Activated T-helper 9 cell treated with anti-CD3 and anti-CD28 coated beads, Interleukin-2, amount 50 U/mL, for 16 hours (primary cell): Measurements from ENCODE around the gene KRTAP10-12.
"Not testable (repeated sequence)": the region's sequence is repeated elsewhere in the genome, so short reads cannot be mapped to it uniquely, and the experiment has no call there.

Source experiments
- DNase-seq: peaks from one replicate; pipeline ENCODE4 v3.0.0-alpha.2; 2020; ENCODE audit warnings: low read depth

KRTAP10-12 gene, protein sequence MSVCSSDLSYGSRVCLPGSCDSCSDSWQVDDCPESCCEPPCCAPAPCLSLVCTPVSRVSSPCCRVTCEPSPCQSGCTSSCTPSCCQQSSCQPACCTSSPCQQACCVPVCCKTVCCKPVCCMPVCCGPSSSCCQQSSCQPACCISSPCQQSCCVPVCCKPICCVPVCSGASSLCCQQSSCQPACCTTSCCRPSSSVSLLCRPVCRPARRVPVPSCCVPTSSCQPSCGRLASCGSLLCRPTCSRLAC

DNA sequence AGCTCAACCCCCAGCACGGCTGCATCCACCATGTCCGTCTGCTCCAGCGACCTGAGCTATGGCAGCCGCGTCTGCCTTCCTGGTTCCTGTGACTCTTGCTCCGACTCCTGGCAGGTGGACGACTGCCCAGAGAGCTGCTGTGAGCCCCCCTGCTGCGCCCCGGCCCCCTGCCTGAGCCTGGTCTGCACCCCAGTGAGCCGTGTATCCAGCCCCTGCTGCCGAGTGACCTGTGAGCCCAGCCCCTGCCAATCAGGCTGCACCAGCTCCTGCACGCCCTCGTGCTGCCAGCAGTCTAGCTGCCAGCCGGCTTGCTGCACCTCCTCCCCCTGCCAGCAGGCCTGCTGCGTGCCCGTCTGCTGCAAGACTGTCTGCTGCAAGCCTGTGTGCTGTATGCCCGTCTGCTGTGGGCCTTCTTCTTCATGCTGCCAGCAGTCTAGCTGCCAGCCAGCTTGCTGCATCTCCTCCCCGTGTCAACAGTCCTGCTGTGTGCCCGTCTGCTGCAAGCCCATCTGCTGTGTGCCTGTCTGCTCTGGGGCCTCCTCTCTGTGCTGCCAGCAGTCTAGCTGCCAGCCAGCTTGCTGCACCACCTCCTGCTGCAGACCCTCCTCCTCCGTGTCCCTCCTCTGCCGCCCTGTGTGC is at the start of gene KRTAP10-12:
Gene KRTAP10-12 (plus strand): TSS at position 1 of the 639 bp plus-strand sequence. CDS start 30 bp downstream, at position 31.
- not testable (repeated sequence) for DNase-seq

DNA sequence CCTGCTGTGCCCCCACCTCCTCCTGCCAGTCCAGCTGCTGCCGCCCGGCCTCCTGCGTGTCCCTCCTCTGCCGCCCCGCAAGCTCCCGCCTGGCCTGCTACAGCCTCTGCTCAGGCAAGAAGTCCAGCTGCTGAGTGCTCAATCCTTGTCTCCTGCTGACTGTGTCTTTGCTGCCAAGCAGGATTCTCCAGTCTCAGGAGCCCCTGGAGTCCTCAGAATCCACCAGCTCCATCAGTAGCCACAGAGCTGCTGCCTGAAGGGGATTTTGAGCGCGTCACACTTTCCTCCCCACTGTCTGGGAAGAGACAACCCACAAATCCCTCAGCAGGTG is 49.8 kb upstream of the KRTAP10-12 start:
- no peak for DNase-seq

DNA sequence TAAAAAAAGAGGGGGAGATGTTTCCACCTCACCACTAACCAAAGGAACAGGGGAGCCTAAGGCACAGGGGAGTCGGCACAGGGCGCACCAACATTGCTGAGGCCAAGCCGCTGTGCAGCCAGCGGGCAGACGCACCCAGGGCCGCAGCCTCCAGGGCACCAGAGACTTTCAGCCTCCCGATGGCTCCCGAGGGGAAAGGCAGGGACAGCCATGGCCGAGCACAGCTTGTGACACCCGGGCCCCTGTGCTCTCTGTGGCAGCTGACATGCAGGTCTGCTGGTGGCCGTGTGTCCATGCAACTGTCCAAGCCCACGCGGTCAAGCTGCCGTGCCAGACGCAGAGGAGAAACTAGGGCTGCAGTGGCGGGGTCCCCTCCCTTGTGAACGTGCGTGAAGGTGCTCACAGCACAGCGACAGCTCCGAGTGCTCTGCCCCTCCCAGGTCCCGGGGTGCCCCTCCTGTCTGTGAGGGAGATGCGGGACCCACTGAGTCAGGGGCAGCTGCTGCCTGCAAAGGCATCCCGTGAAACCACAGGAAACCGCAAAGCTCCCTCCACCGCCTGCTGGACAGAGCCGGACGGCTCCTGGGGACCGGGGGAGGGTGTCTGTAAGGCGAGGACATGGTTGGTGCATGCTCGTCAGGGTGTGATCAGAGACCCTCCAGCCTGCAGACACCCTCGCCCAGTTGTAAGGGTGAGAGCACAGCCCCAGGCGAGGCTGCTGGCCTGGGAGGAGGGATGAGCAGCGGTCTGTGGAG is 48.2 kb upstream of the KRTAP10-12 start:
- no peak for DNase-seq

DNA sequence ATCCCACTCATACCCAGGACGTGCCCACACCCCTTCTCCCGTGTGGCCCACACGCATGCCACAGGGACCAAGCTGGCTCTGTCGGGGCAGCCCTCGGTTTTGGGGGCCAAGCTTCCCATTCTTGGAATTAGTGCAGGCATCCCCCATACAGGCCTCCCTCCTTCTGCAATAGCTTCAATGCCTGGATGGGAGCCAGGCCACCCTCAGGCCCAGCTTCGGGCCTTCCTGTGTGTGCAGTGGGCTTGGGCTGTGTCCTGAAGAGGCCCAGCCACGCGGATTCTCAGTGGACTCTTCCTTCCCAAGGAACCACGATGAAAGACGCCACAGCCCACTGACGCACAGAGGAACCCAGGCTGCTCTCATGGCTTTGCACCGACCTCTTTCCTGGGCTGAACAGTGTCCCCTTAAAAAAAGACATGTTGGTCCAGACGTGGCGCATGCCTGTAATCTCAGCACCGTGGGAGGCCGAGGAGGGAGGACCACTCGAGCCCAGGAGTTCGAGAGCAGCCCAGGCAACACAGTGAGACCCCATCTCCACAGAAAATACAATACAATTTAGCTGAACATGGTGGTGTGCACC is 47.4 kb upstream of the KRTAP10-12 start:
- DNase-seq = no peak

DNA sequence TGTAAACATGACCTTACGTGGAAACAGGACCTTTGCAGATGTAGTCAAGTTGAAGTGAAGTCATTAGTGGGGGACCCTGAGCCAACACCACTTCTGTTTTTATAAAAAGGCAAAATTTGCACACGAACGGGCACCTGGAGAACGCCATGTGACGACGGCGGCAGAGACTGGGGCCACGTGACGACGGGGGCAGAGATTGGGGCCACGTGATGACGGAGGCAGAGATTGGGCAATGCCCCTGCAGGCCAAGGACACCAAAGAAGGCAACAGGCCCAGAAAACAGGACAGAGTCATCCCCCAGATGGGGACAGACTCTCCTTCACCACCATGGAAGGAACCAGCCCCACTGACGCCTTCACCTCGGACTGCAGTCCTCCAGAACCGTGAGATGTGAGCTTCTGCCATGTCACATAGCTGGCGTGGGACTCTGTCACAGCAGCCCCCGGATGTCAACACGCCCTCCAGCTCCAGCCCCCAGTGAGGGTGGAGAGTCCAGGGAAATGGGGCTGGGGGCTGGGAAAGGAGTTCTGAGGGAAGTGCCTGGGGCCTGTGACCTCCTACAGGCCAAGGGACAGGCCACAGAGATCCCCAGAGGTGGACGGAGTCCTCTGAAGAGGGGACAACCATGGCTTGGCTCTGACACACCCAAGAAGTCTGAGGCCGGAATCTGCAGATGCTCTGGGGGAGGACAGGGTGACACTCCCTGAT is 46.6 kb upstream of the KRTAP10-12 start:
- no peak for DNase-seq

DNA sequence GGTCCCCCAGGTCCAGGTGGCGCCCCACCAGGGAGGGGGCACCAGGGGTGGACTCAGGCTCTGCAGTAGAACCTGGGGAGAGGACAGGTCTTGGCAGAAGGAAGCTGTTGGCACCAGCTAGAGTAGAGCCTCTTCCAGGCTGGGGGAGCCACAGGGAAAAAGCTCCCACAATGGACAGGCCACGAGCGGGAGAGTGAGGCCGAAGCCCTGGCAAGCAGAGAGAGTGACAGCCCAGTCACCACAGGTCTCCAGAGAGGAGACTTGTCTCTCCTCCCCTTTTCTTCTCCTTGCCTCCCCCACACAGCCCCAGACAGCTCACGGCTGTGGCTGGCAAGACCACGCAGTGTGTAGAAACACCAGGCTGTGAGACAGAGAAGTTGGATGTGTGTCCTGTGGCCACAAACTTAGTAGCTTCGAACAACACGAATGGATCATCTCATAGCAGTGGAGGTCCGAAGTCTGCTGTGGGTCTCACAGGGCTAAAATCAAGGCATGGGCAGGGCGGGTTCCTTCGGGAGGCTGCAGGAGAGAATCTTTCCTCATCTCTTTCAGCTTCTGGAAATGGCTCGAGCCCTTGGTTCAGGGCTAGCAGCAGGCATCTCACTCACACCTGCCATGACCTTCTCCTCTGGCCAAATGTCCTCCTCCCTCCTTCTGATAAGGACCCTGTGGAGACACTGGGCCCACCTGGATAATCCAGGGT is 45.8 kb upstream of the KRTAP10-12 start:
- no peak for DNase-seq

DNA sequence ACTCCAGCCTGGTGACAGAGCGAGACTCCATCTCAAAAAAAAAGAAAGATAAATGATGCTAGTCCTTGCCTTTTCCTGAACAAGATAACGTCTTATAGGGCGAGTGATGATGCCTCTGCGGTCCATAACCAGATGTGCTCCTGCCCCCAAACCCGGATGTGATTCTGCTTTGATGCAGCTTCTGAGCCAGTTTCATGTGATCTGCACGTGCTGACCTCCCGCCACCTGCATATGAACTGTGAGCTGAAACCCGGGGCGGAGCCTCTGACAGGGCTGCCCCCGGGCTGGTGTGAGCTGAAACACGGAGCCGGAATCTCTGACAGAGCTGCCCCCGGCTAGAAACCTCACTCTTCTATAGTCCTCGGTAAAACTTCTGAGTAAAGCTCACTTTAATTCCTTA is 43.8 kb upstream of the KRTAP10-12 start:
- no peak for DNase-seq

DNA sequence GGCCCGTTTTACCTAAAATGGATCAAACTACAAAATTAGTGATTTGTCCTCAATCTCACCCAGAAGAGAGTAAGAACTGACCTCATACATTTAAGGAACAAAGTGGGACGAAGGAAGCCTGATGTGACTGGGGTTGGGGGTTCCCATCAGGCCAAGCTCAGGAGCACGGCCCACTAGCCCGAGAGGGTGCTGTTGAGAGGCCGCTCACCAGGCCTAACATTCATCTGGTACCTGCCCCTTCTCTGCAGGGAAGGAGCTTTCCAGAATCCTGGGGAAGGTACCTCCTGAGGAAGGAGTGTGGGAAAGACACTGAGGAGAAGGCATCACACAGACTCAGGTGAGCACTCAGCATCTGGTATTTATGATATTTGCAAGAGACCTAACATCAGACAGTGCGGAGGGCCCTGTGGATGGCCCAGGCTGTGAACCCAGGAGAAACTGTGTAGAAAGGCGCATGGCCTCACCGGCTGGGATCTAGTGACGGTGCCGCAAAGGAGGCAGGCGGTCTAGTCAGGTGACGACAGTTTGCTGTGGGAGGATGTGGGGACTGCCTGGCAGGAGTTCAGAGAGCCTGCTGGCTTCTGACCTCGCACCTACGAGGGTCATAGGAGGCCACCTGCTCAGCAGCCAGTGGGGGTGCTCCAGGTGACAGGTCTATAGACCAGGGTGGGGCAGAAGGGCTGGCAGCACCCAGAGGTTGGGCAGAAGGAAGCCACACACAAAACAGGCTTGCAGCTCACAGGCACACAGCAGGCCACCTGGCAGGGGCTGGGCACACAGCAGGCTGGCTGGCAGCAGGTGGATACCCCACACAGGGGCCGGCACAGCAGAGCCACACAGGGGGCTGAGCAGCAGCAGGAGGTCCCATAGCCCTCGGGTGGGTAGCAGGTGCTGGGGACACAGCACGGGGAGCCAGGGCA is 43.1 kb upstream of the KRTAP10-12 start:
- peak; percentile 18 for DNase-seq

DNA sequence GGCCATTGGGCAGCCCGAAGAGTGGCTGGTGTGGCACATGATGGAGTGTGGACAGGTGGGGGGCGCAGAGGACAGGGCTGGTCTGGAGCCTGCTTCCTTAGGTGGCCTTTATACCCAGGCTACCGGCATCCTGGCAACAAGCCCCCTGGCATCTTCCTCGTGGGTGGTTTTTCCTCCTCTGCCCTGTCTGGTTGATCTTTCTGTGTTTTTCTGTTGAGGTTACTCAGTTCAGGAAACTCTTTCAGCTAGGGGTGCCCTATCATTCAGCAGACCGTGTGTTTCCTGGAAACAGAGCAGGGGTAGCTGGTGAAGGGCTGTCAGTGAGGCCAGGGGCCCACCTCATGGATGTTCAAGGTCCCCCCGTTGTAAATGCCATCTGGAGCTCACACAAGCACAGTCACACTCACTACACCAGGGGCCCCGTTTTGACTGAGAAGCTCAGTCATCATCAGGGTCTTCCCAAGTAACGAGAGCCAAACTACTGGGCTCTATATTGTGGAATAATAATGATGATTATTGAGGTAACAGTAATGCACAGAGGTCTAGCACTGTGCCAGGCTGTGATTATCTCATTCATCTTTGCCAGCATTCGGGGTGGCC is 42.3 kb upstream of the KRTAP10-12 start, which contains the start of gene KRTAP12-4:
Gene KRTAP12-4 (minus strand): TSS at position 84 of the 600 bp plus-strand sequence. CDS start 45 bp downstream, at position 39.
- DNase-seq = no peak

DNA sequence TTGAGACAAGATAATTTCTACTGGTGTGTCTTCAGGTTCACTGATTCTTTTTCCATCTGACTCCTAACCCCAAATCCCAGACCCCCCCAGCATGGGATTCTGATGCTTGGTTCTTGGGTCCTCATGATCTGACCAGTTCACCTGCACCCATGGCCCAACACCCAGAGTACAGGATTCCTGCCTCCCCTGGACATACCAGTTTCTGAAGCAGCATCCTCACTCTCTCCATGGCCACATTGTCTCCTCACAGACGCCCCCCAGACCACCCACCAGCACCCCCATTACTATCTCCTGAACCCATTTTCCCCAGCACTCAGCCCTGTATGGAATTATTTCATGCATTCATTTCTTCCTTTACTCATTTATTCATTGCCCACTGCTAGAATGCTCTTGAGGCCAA is 40.1 kb upstream of the KRTAP10-12 start:
- no peak for DNase-seq

DNA sequence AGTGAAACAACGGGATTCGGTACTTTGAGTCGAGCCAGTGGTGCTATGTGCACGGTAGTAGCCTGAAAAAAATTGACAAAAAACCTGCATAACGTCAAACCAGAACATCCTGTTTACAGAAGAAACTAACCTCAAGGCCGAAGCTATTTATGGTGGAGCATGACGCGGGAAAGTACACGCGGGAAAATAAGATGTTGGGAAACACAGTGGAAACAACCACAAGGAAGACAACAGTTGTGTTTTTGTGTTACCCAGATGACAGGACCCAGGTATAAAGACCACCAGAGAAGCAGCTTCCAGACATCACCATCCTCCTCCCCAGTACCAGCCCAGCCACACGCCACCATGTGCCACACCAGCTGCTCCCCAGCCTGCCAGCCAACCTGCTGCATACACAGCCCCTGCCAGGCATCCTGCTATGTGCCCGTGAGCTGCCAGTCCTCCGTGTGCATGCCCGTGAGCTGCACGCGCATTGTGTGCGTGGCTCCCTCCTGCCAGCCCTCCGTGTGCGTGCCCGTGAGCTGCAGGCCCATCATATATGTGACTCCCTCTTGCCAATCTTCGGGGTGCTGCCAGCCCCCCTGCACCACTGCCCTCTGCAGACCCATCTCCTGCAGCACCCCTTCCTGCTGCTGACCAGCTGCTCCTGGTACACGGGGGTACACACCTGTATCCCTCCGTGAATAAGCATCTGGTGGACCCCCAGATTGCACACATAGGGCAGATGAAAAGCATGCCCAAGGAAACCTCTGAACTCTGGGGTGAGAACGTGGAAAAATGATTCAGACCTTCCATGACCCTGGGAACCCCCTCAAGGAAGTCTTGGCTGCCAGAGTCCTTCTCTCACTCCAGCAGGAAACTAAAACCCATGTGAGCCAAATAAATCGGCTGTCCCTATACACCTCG is 39.1 kb upstream of the KRTAP10-12 start, which contains the start of gene KRTAP12-3:
Gene KRTAP12-3 (plus strand): TSS at position 298 of the 906 bp plus-strand sequence. CDS start 48 bp downstream, at position 346.
- DNase-seq = no peak

DNA sequence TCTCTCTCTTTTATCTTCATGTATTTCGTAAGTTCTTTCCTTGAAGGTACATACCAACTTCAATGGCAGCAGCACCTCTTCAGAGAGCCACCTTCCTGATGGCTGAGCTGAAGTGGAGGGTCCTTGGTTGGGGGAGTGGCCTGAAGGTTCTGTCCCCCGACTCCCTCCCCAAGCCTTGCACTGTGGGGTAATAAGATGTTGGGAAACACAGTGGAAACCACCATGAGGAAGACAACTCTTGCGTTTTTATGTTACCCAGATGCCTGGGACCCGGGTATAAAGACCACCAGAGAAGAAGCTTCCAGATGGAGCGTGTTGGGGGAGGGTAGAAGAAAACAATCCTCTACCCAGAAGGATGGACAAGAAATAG is 38.4 kb upstream of the KRTAP10-12 start:
- DNase-seq = no peak

DNA sequence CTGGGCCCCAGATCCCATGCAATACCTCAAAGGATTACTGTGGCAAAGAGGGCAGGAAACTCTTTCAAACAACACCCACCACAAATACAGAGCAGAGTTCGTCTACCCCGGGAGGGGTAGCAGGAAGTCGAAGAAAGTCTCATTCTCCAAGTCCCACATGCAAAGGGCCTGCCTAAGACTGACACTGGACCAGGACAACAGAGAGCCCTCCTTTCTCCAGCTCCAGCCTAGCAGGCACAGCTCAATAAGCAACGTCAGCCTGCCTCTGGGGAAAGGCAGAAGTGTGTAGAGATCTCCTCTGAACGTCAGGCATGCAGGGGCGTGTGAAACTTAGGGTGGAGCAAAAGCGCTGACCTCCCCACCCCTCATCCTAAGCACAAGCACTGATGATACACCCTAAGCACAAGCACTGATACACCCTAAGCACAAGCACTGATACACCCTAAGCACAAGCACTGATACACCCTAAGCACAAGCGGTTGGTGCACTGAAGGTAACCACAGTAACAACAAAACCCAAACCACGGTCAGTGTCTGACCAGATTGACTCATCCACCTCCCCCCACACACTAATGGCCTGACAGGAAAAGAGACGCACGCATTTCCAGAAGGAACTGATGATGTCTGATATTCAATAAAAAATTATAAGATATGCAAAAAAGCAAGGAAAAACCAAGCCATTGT is 37.9 kb upstream of the KRTAP10-12 start:
- DNase-seq = no peak

DNA sequence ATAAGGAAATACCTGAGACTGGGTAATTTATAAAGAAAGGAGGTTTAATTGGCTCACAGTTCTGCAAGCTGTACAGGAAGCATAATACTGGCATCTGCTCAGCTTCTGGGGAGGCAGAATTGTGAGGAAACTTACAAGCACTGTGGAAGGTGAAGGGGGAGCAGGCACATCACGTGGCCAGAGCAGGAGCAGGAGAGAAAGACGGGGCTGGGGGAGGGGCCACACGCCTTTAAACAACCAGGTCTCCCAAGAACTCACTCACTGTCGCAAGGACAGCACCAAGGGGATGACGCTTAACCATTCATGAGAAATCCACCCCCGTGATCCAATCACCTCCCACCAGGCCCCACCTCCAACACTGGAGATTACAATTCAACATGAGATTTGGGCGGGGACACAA is 35.4 kb upstream of the KRTAP10-12 start:
- not testable (repeated sequence) for DNase-seq

DNA sequence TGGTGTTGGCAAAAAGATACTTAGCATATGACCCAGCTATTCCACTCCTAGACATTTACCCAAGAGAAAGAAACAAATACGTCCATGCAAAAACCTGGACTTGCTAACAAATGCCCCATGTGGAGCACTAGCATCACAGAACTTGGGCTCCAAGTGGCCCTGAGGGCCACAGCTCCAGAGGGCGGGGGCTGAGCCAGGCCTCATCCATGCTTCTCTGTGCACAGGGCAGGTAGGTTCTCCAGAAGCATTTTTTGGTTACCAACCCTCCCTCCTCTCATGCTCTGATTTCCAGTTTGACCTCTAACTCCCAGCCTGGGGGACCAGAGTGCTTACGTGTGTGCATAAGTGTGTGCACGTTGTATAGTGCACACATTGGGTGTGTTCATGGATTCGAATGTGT is 32.3 kb upstream of the KRTAP10-12 start:
- no peak for DNase-seq

DNA sequence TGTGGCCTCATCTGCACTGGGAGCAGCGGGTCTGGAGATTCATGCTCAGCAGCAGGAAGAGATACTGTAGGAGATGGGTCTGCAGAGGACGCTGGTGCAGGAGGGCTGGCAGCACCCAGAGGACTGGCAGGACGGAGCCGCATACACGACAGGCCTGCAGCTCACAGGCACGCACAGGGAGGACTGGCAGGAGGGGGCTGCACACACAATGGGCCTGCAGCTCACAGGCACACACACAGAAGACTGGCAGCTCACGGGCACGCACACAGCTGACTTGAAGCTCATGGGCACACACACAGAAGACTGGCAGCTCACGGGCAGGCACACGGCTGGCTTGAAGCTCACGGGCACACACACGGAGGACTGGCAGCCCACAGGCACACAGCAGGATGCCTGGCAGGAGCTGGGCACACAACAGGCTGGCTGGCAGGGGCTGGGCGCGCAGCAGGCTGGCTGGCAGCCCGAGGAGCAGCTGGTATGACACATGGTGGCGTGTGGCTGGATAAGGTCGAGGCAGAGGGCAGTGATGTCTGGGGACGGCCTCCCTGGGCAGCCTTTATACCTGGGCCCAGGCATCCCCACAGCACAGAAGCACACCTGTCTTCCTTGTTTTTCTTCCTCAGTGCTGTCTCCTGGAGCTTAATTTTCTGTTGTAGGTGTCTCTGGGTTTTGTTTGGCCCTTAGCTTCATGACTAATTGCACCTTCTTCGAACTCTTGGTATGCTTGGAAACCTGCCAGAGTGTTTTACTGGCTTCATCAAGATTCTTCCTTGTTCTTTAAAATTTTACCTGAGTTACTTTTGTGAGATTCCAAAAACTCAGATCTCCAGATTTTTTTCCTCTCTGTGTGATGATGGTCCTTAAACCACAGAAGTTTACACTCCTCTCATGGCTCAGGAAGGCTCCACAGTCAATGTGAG is 30.3 kb upstream of the KRTAP10-12 start, which contains the start of gene KRTAP12-2:
Gene KRTAP12-2 (minus strand): TSS at position 527 of the 920 bp plus-strand sequence. CDS start 41 bp downstream, at position 486.
- no peak for DNase-seq

DNA sequence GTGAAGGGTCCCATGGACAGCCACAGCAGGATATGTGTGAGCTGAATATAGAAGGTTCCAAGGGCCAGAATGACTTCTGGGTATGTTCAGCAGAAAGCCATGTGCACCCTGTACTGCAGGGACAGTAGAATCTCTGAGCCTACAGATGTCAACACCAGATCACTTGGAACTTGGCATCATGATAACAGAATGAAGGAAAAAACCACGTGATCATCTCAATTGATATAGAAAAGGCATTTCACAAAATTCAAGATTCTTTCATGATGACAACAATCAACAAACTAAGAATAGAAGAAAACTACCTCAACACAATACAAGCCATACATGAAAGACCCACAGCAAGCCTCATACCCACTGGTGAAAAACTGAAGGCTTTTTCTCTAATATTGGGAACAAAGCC is 29.4 kb upstream of the KRTAP10-12 start:
- no peak for DNase-seq
